Measurements from ENCODE around the gene MS4A1. TPM values are rescaled to one million over a fixed set of nuclear protein-coding genes. Genes with fewer than 3 reads are reported as not detected.

The MS4A1 gene
- polyA plus RNA-seq, 3 donors, result 0.88 to 8.0 (median 1.3) TPM

DNA sequence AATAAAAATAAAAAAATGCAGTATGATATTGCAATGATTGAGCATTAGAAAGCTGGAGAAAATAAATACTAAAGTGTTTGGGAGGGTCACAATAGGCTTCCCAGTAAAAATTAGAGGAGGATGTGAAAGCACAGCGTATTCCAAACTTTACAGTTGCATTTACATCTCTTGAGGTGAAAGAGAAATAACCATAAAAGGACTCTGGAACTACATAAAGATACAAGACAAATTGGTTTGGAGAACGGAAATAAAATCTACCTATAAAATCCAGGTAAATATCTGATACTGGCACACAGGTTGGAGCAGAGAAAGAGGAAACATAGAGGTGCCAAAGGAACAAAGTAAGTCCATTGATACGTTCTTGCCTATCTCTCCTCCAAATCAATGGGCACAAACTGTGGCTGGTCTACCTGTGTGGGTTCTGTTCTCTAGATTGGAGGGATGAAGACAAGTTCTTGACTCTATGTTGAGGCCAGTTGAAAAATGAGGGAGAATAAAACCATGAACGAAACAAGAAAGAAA is 36.9 kb downstream of the MS4A1 start, which contains the start of gene MS4A12:
Gene MS4A12, plus strand, starts transcription at position 291 of the 522 bp plus-strand sequence. CDS start 4,541 bp downstream, outside the sequence.
- no peaks in the 10 kb centered on the region for H3K4me1 Mint-ChIP-seq
- DNase-seq, result no peak
- H3K27me3 Mint-ChIP-seq (ENCODE audit: low read depth in 3 of 3), result peaks cover 0 to 5% (median 2%) of the 10 kb centered on the region in 3 donors
- H3K27me3 ChIP-seq (ENCODE audit: control insufficient read depth in 2 of 2, insufficient read depth in 2 of 2, low read length in 2 of 2), result peaks cover 0 to 2% of the 10 kb centered on the region in 2 donors
- no peak within 1 kb of the TSS for H2AFZ ChIP-seq (ENCODE audit: insufficient read depth, low read depth, low read length, poor library complexity, severe bottlenecking)
- H3K36me3 ChIP-seq (replicated peaks in 1 of 2; ENCODE audit: control insufficient read depth in 1 of 2, insufficient read depth in 2 of 2, low read length in 2 of 2), result no peaks in the 10 kb centered on the region
- H3K9ac ChIP-seq (ENCODE audit: insufficient read depth, low read length, poor library complexity, severe bottlenecking), result no peak within 1 kb of the TSS
- intact Hi-C loops (cut with micrococcal nuclease), result no loop called here
- WGBS (ENCODE audit: insufficient coverage), result 100% methylated on average over 1 of the region's 4 CpGs
- peaks cover 0 to 4% (median 2%) of the 10 kb centered on the region in 7 donors for H3K9me3 Mint-ChIP-seq
- TF ChIP-seq, protein P1, sequence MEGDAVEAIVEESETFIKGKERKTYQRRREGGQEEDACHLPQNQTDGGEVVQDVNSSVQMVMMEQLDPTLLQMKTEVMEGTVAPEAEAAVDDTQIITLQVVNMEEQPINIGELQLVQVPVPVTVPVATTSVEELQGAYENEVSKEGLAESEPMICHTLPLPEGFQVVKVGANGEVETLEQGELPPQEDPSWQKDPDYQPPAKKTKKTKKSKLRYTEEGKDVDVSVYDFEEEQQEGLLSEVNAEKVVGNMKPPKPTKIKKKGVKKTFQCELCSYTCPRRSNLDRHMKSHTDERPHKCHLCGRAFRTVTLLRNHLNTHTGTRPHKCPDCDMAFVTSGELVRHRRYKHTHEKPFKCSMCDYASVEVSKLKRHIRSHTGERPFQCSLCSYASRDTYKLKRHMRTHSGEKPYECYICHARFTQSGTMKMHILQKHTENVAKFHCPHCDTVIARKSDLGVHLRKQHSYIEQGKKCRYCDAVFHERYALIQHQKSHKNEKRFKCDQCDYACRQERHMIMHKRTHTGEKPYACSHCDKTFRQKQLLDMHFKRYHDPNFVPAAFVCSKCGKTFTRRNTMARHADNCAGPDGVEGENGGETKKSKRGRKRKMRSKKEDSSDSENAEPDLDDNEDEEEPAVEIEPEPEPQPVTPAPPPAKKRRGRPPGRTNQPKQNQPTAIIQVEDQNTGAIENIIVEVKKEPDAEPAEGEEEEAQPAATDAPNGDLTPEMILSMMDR (IDR thresholded peaks at IDR 0.05), result no peak
- no peak within 1 kb of the TSS for H3K4me3 Mint-ChIP-seq
- no peaks in the 10 kb centered on the region for H3K36me3 Mint-ChIP-seq
- no peak within 1 kb of the TSS for H3K27ac ChIP-seq (ENCODE audit: low read depth in 1 of 2, low read length in 2 of 2)
- peaks cover 0 to 3% of the 10 kb centered on the region in 2 donors for H3K9me3 ChIP-seq (replicated peaks in 1 of 2; ENCODE audit: control insufficient read depth in 1 of 2, insufficient read depth in 1 of 2, low read length in 2 of 2)
- no peaks in the 10 kb centered on the region for H4K20me1 ChIP-seq (ENCODE audit: insufficient read depth, low read length)
- H3K4me3 ChIP-seq (replicated peaks in 1 of 3; ENCODE audit: low read depth in 2 of 3, low read length in 3 of 3), result no peak within 1 kb of the TSS
- H3K4me2 ChIP-seq (replicated peaks; ENCODE audit: extremely low read depth, low read length, poor library complexity, severe bottlenecking), result no peak within 1 kb of the TSS
- H3K79me2 ChIP-seq (ENCODE audit: insufficient read depth, low read length), result no peaks in the 10 kb centered on the region
- H3K4me1 ChIP-seq (ENCODE audit: control insufficient read depth in 1 of 2, insufficient read depth in 2 of 2, low read length in 2 of 2), result no peaks in the 10 kb centered on the region
- H3K27ac Mint-ChIP-seq, result no peak within 1 kb of the TSS

DNA sequence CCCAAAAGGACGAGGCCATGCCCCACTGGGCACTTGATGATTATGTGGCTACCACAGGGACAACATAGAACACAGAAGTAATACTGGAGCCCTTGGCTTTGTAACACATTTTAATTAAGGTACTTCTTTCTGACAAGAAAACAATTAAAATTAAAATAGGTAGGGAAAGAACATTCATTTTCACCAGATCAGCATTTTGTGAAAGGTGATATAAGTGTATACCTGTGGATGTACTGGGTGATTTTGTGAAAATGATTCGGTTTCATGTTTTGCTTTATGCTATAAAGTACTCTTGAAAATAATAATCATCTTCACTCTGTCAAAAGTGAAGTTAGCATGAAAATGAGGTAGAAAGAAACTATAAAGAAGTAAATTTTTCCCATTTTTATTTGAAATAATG is 37.8 kb downstream of the MS4A1 start:
- Histone ChIP-seq H3K4me3 (replicated peaks in 1 of 3; ENCODE audit: low read depth in 2 of 3, low read length in 3 of 3) (no peak overlapping the region), H3K79me2 (ENCODE audit: insufficient read depth, low read length) (no peaks in the 10 kb centered on the region), H3K36me3 (replicated peaks in 1 of 2; ENCODE audit: control insufficient read depth in 1 of 2, insufficient read depth in 2 of 2, low read length in 2 of 2) (no peaks in the 10 kb centered on the region), H3K27ac (ENCODE audit: low read depth in 1 of 2, low read length in 2 of 2) (no peak overlapping the region), H3K9ac (ENCODE audit: insufficient read depth, low read length, poor library complexity, severe bottlenecking) (no peak overlapping the region), H3K4me2 (replicated peaks; ENCODE audit: extremely low read depth, low read length, poor library complexity, severe bottlenecking) (no peak overlapping the region), H2AFZ (ENCODE audit: insufficient read depth, low read depth, low read length, poor library complexity, severe bottlenecking) (no peak overlapping the region), H3K9me3 (replicated peaks in 1 of 2; ENCODE audit: control insufficient read depth in 1 of 2, insufficient read depth in 1 of 2, low read length in 2 of 2) (peaks cover 0 to 3% of the 10 kb centered on the region in 2 donors), H3K4me1 (ENCODE audit: control insufficient read depth in 1 of 2, insufficient read depth in 2 of 2, low read length in 2 of 2) (peaks cover 2 to 6% of the 10 kb centered on the region in 2 donors), H3K27me3 (ENCODE audit: control insufficient read depth in 2 of 2, insufficient read depth in 2 of 2, low read length in 2 of 2) (peaks cover 0 to 2% of the 10 kb centered on the region in 2 donors), H4K20me1 (ENCODE audit: insufficient read depth, low read length) (no peaks in the 10 kb centered on the region)
- TF ChIP-seq, protein P1 (IDR thresholded peaks at IDR 0.05), result no peak
- no CpG with 5 or more reads among the region's 2 CpGs for WGBS (ENCODE audit: insufficient coverage)
- Mint-ChIP-seq H3K36me3 (no peaks in the 10 kb centered on the region), H3K9me3 (peaks cover 0 to 4% (median 2%) of the 10 kb centered on the region in 7 donors), H3K27ac (no peak overlapping the region), H3K4me1 (peaks cover 5% of the 10 kb centered on the region), H3K4me3 (no peak overlapping the region), H3K27me3 (ENCODE audit: low read depth in 3 of 3) (peaks cover 0 to 5% (median 2%) of the 10 kb centered on the region in 3 donors)
- intact Hi-C loops (cut with micrococcal nuclease), result no loop called here
- DNase-seq, result no peak

Data from CD14-positive monocyte (primary cell).